ENCODE data around the gene IRX6. TPM values are rescaled to one million over a fixed set of nuclear protein-coding genes. Genes with fewer than 3 reads are reported as not detected.

IRX6 gene
- total and polyA plus RNA-seq, 2 of the 8 experiments (the other 6 are each of a cell fraction or from before 2014, with no cell fraction given), result 0.61 TPM; not detected in 1

- no peaks in the 10 kb centered on the region for H3K9me3 ChIP-seq (ENCODE audit: insufficient read depth in 2 of 2, low read depth in 1 of 2, low read length in 1 of 2)
- H2BK20ac ChIP-seq (ENCODE audit: low read length), result no peak overlapping the region
- H3K4ac ChIP-seq (replicated peaks; ENCODE audit: insufficient read length, low read depth, low read length), result no peak overlapping the region
- H3K36me3 ChIP-seq (ENCODE audit: control insufficient read depth in 2 of 4, insufficient read depth in 4 of 4, low read length in 3 of 4), result no peaks in the 10 kb centered on the region
- H4K20me1 ChIP-seq (replicated peaks in 1 of 2; ENCODE audit: control insufficient read depth in 1 of 2, insufficient read depth in 2 of 2, low read length in 2 of 2), result peaks cover 0 to 2% of the 10 kb centered on the region in 2 experiments
- H3K4me2 ChIP-seq (ENCODE audit: insufficient read depth in 1 of 2, low read depth in 2 of 2, low read length in 2 of 2), result no peak overlapping the region
- no peak overlapping the region for H3K18ac ChIP-seq (ENCODE audit: extremely low read depth, low read length)
- no peak overlapping the region for H3K23ac ChIP-seq (ENCODE audit: insufficient read length)
- no peak overlapping the region for H3K4me3 ChIP-seq (ENCODE audit: extremely low read depth in 1 of 4, insufficient read depth in 2 of 4, low read depth in 3 of 4, low read length in 4 of 4)
- no peak overlapping the region for H2AK5ac ChIP-seq (ENCODE audit: low read depth, low read length)
- CTCF ChIA-PET (ENCODE audit: partially characterized antibody), result interaction anchor here (0.7 to 3.1 kb wide), 12 partner anchors 12 to 386 kb away, joined by 3 to 15 read pairs (median 5); no protein-coding TSS in a partner anchor
- H3K79me1 ChIP-seq (ENCODE audit: low read depth, low read length), result no peaks in the 10 kb centered on the region
- peak; percentile 22; the same call in 1 of the 2 replicates for TF ChIP-seq MAFK (IDR thresholded peaks at IDR 0.05; ENCODE audit: low read depth, low read length)
- no peak for TF ChIP-seq MAX (IDR thresholded peaks at IDR 0.05)
- H3K56ac ChIP-seq (replicated peaks; ENCODE audit: insufficient read length, low read depth, low read length), result no peak overlapping the region
- no peak overlapping the region for H4K91ac ChIP-seq (replicated peaks; ENCODE audit: insufficient read length, low read length)
- H4K5ac ChIP-seq (ENCODE audit: insufficient read length, low read depth, low read length), result no peak overlapping the region
- 77% methylated on average over 2 of the region's 2 CpGs; no CpG with 5 or more reads in 1 of the 2 experiments for WGBS, 2 experiments (ENCODE audit: extremely low coverage in 1 of 2, insufficient coverage in 1 of 2, insufficient read length in 1 of 2, insufficient replicate concordance in 2 of 2, low coverage in 1 of 2, low lambda C conversion rate in 2 of 2, missing lambda C conversion rate in 1 of 2)
- no peak overlapping the region for H3K14ac ChIP-seq (ENCODE audit: insufficient read length)
- H3K27me3 ChIP-seq (replicated peaks in 1 of 4; ENCODE audit: control insufficient read depth in 3 of 4, extremely low read depth in 1 of 4, insufficient read depth in 3 of 4, low read length in 3 of 4), result peaks cover 33 to 45% (median 44%) of the 10 kb centered on the region in 4 experiments
- no peak overlapping the region for H2BK15ac ChIP-seq (ENCODE audit: low read length)
- H3K9ac ChIP-seq (replicated peaks in 1 of 4; ENCODE audit: extremely low read depth in 1 of 4, low read depth in 3 of 4, low read length in 3 of 4), result no peak overlapping the region
- H3K79me2 ChIP-seq (ENCODE audit: control insufficient read depth in 1 of 2, insufficient read depth in 2 of 2, low read length in 2 of 2), result no peaks in the 10 kb centered on the region
- no peak overlapping the region for H4K8ac ChIP-seq (ENCODE audit: extremely low read depth, insufficient read depth, low read length)
- no peak overlapping the region for H2AFZ ChIP-seq (ENCODE audit: low read length)
- peaks cover 10% of the 10 kb centered on the region; the same call in 1 of the 2 replicates for H3K23me2 ChIP-seq (ENCODE audit: low read depth, low read length)
- H2BK5ac ChIP-seq (ENCODE audit: low read depth, low read length), result no peak overlapping the region
- no peak for FAIRE-seq
- H3K27ac ChIP-seq (ENCODE audit: low read depth, low read length), result no peak overlapping the region
- peaks cover 0 to 5% (median under 1%) of the 10 kb centered on the region in 4 experiments; a peak in 4 of 7 replicates for H3K4me1 ChIP-seq (replicated peaks in 1 of 4; ENCODE audit: control insufficient read depth in 3 of 4, insufficient read depth in 4 of 4, low read length in 3 of 4)
- no peak for DNase-seq (ENCODE audit: low read depth in 1 of 2, low spot score in 2 of 2)
- no peak overlapping the region for H2BK120ac ChIP-seq (replicated peaks; ENCODE audit: low read depth, low read length)
- POLR2A ChIA-PET (ENCODE audit: partially characterized antibody), result no interaction called here
- H2BK12ac ChIP-seq (ENCODE audit: low read depth, low read length), result no peak overlapping the region
Measured at GRCh38 chr16:55322327-55322726, 1.7 kb upstream of the IRX6 start.
